ENCODE results near the gene FOXP4.

FOXP4 gene

GRCh38 chr6:41645007-41645618 is 98.9 kb downstream of the FOXP4 start:
- H3K4me3 ChIP-seq (ENCODE audit: low read length) = no peak overlapping the region
- peaks cover 11% of the 10 kb centered on the region for H3K27me3 ChIP-seq (ENCODE audit: low read depth, low read length)
- H3K79me2 ChIP-seq (ENCODE audit: low read length) = no peaks in the 10 kb centered on the region
- H3K9me3 ChIP-seq (ENCODE audit: insufficient read depth, low read length) = no peaks in the 10 kb centered on the region
- no peak overlapping the region for H3K9ac ChIP-seq (ENCODE audit: low read length)
- no peak for TF ChIP-seq EZH2phosphoT487 (IDR thresholded peaks at IDR 0.05; ENCODE audit: low read depth)
- no peak for TF ChIP-seq CTCF (IDR thresholded peaks at IDR 0.05; ENCODE audit: low read depth, low read length)
- no peaks in the 10 kb centered on the region for H3K36me3 ChIP-seq (replicated peaks; ENCODE audit: low read depth, low read length)
- no peaks in the 10 kb centered on the region for H3K4me1 ChIP-seq (ENCODE audit: low read length)
- no peak overlapping the region for H3K4me2 ChIP-seq (ENCODE audit: low read length)
- H2AFZ ChIP-seq (ENCODE audit: low read depth, low read length) = no peak overlapping the region
- H3K27ac ChIP-seq (ENCODE audit: low read length) = no peak overlapping the region
- H4K20me1 ChIP-seq (ENCODE audit: insufficient read depth, low read length) = no peaks in the 10 kb centered on the region

- H2AFZ ChIP-seq (ENCODE audit: low read depth, low read length) = no peak overlapping the region
- peaks cover 13% of the 10 kb centered on the region for H3K27me3 ChIP-seq (ENCODE audit: low read depth, low read length)
- no peak overlapping the region for H3K9ac ChIP-seq (ENCODE audit: low read length)
- H3K4me1 ChIP-seq (ENCODE audit: low read length) = no peaks in the 10 kb centered on the region
- no peak overlapping the region for H3K4me2 ChIP-seq (ENCODE audit: low read length)
- H3K9me3 ChIP-seq (ENCODE audit: insufficient read depth, low read length) = no peaks in the 10 kb centered on the region
- H3K4me3 ChIP-seq (ENCODE audit: low read length) = no peak overlapping the region
- H3K79me2 ChIP-seq (ENCODE audit: low read length) = no peaks in the 10 kb centered on the region
- no peak overlapping the region for H3K27ac ChIP-seq (ENCODE audit: low read length)
- H4K20me1 ChIP-seq (ENCODE audit: insufficient read depth, low read length) = no peaks in the 10 kb centered on the region
- no peak for TF ChIP-seq EZH2phosphoT487 (IDR thresholded peaks at IDR 0.05; ENCODE audit: low read depth)
- H3K36me3 ChIP-seq (replicated peaks; ENCODE audit: low read depth, low read length) = no peaks in the 10 kb centered on the region
These were observed 100.0 kb downstream of the FOXP4 start for GRCh38 chr6:41646026-41646795.

GRCh38 chr6:41647061-41647511 is 100.9 kb downstream of the FOXP4 start:
- H3K27me3 ChIP-seq (ENCODE audit: low read depth, low read length) = peaks cover 13% of the 10 kb centered on the region
- H3K4me1 ChIP-seq (ENCODE audit: low read length) = no peaks in the 10 kb centered on the region
- no peak overlapping the region for H3K9ac ChIP-seq (ENCODE audit: low read length)
- TF ChIP-seq EZH2phosphoT487 (IDR thresholded peaks at IDR 0.05; ENCODE audit: low read depth) = no peak
- no peak overlapping the region for H3K4me3 ChIP-seq (ENCODE audit: low read length)
- H3K27ac ChIP-seq (ENCODE audit: low read length) = no peak overlapping the region
- H4K20me1 ChIP-seq (ENCODE audit: insufficient read depth, low read length) = no peaks in the 10 kb centered on the region
- no peaks in the 10 kb centered on the region for H3K79me2 ChIP-seq (ENCODE audit: low read length)
- H3K36me3 ChIP-seq (replicated peaks; ENCODE audit: low read depth, low read length) = no peaks in the 10 kb centered on the region
- no peaks in the 10 kb centered on the region for H3K9me3 ChIP-seq (ENCODE audit: insufficient read depth, low read length)
- no peak overlapping the region for H2AFZ ChIP-seq (ENCODE audit: low read depth, low read length)
- no peak overlapping the region for H3K4me2 ChIP-seq (ENCODE audit: low read length)

- Histone ChIP-seq H3K27me3 (ENCODE audit: low read depth, low read length) (peaks cover 9% of the 10 kb centered on the region), H3K36me3 (replicated peaks; ENCODE audit: low read depth, low read length) (no peaks in the 10 kb centered on the region), H3K9ac (ENCODE audit: low read length) (no peak overlapping the region), H3K4me1 (ENCODE audit: low read length) (no peaks in the 10 kb centered on the region), H3K9me3 (ENCODE audit: insufficient read depth, low read length) (no peaks in the 10 kb centered on the region), H3K27ac (ENCODE audit: low read length) (no peak overlapping the region), H4K20me1 (ENCODE audit: insufficient read depth, low read length) (no peaks in the 10 kb centered on the region), H3K4me3 (ENCODE audit: low read length) (no peak overlapping the region), H3K4me2 (ENCODE audit: low read length) (no peak overlapping the region), H3K79me2 (ENCODE audit: low read length) (no peaks in the 10 kb centered on the region), H2AFZ (ENCODE audit: low read depth, low read length) (no peak overlapping the region)
- TF ChIP-seq EZH2phosphoT487 (IDR thresholded peaks at IDR 0.05; ENCODE audit: low read depth) (no peak), CTCF (IDR thresholded peaks at IDR 0.05; ENCODE audit: low read depth, low read length) (no peak)
These were observed 101.9 kb downstream of the FOXP4 start for GRCh38 chr6:41648070-41648585.

GRCh38 chr6:41648921-41649320 is 102.7 kb downstream of the FOXP4 start:
- TF ChIP-seq CTCF (IDR thresholded peaks at IDR 0.05; ENCODE audit: low read depth, low read length) (no peak), EZH2phosphoT487 (IDR thresholded peaks at IDR 0.05; ENCODE audit: low read depth) (no peak)
- no peak overlapping the region for H3K4me3 ChIP-seq (ENCODE audit: low read length)
- no peak overlapping the region for H3K4me2 ChIP-seq (ENCODE audit: low read length)
- no peaks in the 10 kb centered on the region for H3K36me3 ChIP-seq (replicated peaks; ENCODE audit: low read depth, low read length)
- H3K27me3 ChIP-seq (ENCODE audit: low read depth, low read length) = peaks cover 9% of the 10 kb centered on the region
- H3K9me3 ChIP-seq (ENCODE audit: insufficient read depth, low read length) = no peaks in the 10 kb centered on the region
- no peaks in the 10 kb centered on the region for H4K20me1 ChIP-seq (ENCODE audit: insufficient read depth, low read length)
- H3K4me1 ChIP-seq (ENCODE audit: low read length) = no peaks in the 10 kb centered on the region
- no peak overlapping the region for H3K9ac ChIP-seq (ENCODE audit: low read length)
- no peak overlapping the region for H2AFZ ChIP-seq (ENCODE audit: low read depth, low read length)
- no peaks in the 10 kb centered on the region for H3K79me2 ChIP-seq (ENCODE audit: low read length)
- H3K27ac ChIP-seq (ENCODE audit: low read length) = no peak overlapping the region

Data from OCI-LY3 (cell line).